ENCODE measurements around the gene ZNF221. TPM values are rescaled to one million over a fixed set of nuclear protein-coding genes. Genes with fewer than 3 reads are reported as not detected.

The ZNF221 gene
- total RNA-seq, 1 experiment from 2014 or later: 6.2 TPM

DNA sequence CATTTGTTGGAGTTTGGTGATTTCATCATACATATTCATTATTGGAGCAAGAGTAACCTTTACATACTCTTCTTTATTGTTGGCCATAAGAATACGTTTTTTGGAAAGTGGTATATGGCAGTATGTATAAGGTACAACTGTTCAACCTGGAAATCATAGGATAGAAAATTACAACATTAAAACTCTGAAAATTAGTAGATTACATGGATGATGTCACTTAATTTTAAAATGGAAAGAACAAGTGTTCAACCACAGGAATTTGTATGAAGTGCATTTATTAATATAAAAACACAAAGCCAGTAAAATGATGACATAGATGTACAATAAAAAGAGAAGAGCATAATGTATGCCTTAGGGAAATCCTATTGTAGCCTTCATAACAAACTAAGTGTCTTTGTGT is 25.7 kb downstream of the ZNF221 start:
- Histone ChIP-seq H3K4me1 (no peaks in the 10 kb centered on the region), H3K9me3 (peaks cover 30% of the 10 kb centered on the region), H3K36me3 (ENCODE audit: control insufficient read depth, insufficient read depth, low read length) (no peaks in the 10 kb centered on the region), H3K27me3 (replicated peaks; ENCODE audit: control insufficient read depth, insufficient read depth, low read length) (no peaks in the 10 kb centered on the region), H3K4me3 (ENCODE audit: low read depth, low read length) (no peak overlapping the region)
- TF ChIP-seq, protein P1, sequence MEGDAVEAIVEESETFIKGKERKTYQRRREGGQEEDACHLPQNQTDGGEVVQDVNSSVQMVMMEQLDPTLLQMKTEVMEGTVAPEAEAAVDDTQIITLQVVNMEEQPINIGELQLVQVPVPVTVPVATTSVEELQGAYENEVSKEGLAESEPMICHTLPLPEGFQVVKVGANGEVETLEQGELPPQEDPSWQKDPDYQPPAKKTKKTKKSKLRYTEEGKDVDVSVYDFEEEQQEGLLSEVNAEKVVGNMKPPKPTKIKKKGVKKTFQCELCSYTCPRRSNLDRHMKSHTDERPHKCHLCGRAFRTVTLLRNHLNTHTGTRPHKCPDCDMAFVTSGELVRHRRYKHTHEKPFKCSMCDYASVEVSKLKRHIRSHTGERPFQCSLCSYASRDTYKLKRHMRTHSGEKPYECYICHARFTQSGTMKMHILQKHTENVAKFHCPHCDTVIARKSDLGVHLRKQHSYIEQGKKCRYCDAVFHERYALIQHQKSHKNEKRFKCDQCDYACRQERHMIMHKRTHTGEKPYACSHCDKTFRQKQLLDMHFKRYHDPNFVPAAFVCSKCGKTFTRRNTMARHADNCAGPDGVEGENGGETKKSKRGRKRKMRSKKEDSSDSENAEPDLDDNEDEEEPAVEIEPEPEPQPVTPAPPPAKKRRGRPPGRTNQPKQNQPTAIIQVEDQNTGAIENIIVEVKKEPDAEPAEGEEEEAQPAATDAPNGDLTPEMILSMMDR (IDR thresholded peaks at IDR 0.05; ENCODE audit: insufficient read depth in 1 of 2, low read depth in 1 of 2, low read length in 1 of 2, severe bottlenecking in 1 of 2, unreplicated experiment in 1 of 2): no peak
- H3K27ac Mint-ChIP-seq (ENCODE audit: unreplicated experiment): no peak overlapping the region
- no peaks in the 10 kb centered on the region for H3K27me3 Mint-ChIP-seq (ENCODE audit: insufficient read depth, unreplicated experiment)
- BruUV-seq (replicated peaks): no TSS peak
- no peak overlapping the region for H3K4me3 Mint-ChIP-seq (ENCODE audit: unreplicated experiment)
- intact Hi-C loops (cut with micrococcal nuclease; ENCODE audit: unreplicated experiment): no loop called here
- H3K9me3 Mint-ChIP-seq (ENCODE audit: unreplicated experiment): peaks cover 34% of the 10 kb centered on the region
- H3K36me3 Mint-ChIP-seq (ENCODE audit: insufficient read depth, unreplicated experiment): peaks cover 8% of the 10 kb centered on the region
- H3K4me1 Mint-ChIP-seq (ENCODE audit: low read depth, unreplicated experiment): no peaks in the 10 kb centered on the region
- CTCF ChIA-PET: no interaction called here
- POLR2A ChIA-PET: no interaction called here
- no peak for DNase-seq

DNA sequence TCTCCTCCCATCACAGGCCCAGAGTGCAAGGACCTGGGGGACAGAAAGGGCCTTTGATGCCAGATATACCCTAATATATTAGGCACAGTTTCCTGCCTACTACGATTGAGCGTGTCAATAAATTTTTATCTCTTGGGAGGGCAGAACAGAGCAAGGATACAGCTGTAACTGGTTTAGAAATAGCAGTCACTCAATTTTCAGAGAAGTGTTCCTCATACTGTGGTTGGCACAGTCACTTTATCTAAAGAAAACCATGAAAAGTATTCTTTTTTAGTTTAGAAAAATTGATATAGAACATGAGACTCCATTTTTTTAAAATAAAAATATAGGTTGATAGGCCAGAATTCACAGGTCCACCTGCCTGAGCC is 32.5 kb downstream of the ZNF221 start:
- H3K36me3 Mint-ChIP-seq (ENCODE audit: insufficient read depth, unreplicated experiment): no peaks in the 10 kb centered on the region
- intact Hi-C loops (cut with micrococcal nuclease; ENCODE audit: unreplicated experiment): loop anchor here (5.0 to 10.0 kb wide), 2 partner anchors 46 to 181 kb away; partner anchors contain the start of genes ZNF226 and ZNF45
- H3K4me3 Mint-ChIP-seq (ENCODE audit: unreplicated experiment): peak overlapping the region; percentile 99
- TF ChIP-seq, protein P1 (IDR thresholded peaks at IDR 0.05; ENCODE audit: insufficient read depth in 1 of 2, low read depth in 1 of 2, low read length in 1 of 2, severe bottlenecking in 1 of 2, unreplicated experiment in 1 of 2): no peak
- Histone ChIP-seq H3K4me1 (no peaks in the 10 kb centered on the region), H3K4me3 (ENCODE audit: low read depth, low read length) (peak overlapping the region; percentile 98), H3K9me3 (no peaks in the 10 kb centered on the region), H3K36me3 (ENCODE audit: control insufficient read depth, insufficient read depth, low read length) (no peaks in the 10 kb centered on the region; the same call in 1 of the 2 replicates), H3K27me3 (replicated peaks; ENCODE audit: control insufficient read depth, insufficient read depth, low read length) (no peaks in the 10 kb centered on the region)
- peaks cover 4% of the 10 kb centered on the region for H3K9me3 Mint-ChIP-seq (ENCODE audit: unreplicated experiment)
- CTCF ChIA-PET: no interaction called here
- no peak for DNase-seq
- POLR2A ChIA-PET: no interaction called here
- BruUV-seq (replicated peaks): no TSS peak
- no peaks in the 10 kb centered on the region for H3K4me1 Mint-ChIP-seq (ENCODE audit: low read depth, unreplicated experiment)
- peak overlapping the region; percentile 95 for H3K27ac Mint-ChIP-seq (ENCODE audit: unreplicated experiment)
- H3K27me3 Mint-ChIP-seq (ENCODE audit: insufficient read depth, unreplicated experiment): no peaks in the 10 kb centered on the region

DNA sequence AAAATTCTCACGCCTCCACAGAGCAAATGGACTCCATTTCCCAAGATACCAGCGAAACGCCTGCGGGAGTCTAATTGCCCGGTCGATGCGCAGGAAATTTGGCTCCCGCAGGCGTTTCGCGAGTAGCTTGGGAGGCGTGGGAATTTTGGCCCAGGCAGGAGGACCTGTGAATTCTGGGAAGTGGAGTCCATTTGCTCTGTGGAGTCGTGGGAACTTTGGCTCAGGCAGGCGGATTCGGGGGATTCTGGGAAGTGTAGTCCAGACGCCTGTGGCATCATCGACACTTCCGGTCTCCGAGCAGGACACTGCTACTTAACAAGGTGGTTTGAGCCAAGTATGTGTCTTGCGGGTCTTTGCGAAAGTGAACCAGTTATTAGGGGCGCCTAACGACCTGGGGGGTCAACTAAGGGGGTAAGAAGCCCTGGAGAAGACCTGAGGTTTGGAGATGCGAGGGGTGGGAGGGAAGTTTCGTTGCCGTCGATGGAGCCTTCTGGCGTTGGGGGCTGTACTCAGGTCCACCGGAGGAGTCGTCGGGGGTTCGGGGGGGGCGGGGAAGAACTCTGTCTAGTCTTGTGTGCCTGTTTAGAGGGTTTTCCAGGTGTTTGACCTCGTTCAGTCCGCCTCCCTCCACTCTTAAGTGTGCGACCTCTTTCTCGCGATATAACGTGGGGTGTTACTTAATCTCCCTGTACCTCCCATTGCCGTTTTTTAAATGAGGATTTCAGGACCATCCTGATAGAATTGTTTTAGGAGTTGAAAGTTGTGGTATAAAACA is 33.1 kb downstream of the ZNF221 start, which contains the start of gene ZNF155:
ZNF155 (plus strand) TSS at position 277 of the 775 bp plus-strand sequence. CDS start 4,356 bp downstream, outside the sequence.
- intact Hi-C loops (cut with micrococcal nuclease; ENCODE audit: unreplicated experiment): loop anchor here (1.0 to 10.0 kb wide), 7 partner anchors 18 to 181 kb away; partner anchors contain the start of genes ZNF221, ZNF225, ZNF226 and ZNF230
- Mint-ChIP-seq H3K4me3 (ENCODE audit: unreplicated experiment) (peak within 1 kb of the TSS; percentile 99), H3K27ac (ENCODE audit: unreplicated experiment) (peak within 1 kb of the TSS; percentile 95), H3K4me1 (ENCODE audit: low read depth, unreplicated experiment) (no peaks in the 10 kb centered on the region), H3K36me3 (ENCODE audit: insufficient read depth, unreplicated experiment) (no peaks in the 10 kb centered on the region), H3K27me3 (ENCODE audit: insufficient read depth, unreplicated experiment) (no peaks in the 10 kb centered on the region), H3K9me3 (ENCODE audit: unreplicated experiment) (no peaks in the 10 kb centered on the region)
- ChIA-PET CTCF (no interaction called here), POLR2A (interaction anchor here (0.7 kb wide), 1 partner anchor 33 kb away, joined by 3 read pairs; the partner anchor contains the start of gene ZNF221)
- no TSS peak for BruUV-seq (replicated peaks)
- Histone ChIP-seq H3K9me3 (no peaks in the 10 kb centered on the region), H3K4me1 (no peaks in the 10 kb centered on the region), H3K4me3 (ENCODE audit: low read depth, low read length) (peak within 1 kb of the TSS; percentile 98), H3K27me3 (replicated peaks; ENCODE audit: control insufficient read depth, insufficient read depth, low read length) (no peaks in the 10 kb centered on the region), H3K36me3 (ENCODE audit: control insufficient read depth, insufficient read depth, low read length) (no peaks in the 10 kb centered on the region; the same call in 1 of the 2 replicates)
- TF ChIP-seq, protein P1 (IDR thresholded peaks at IDR 0.05; ENCODE audit: insufficient read depth in 1 of 2, low read depth in 1 of 2, low read length in 1 of 2, severe bottlenecking in 1 of 2, unreplicated experiment in 1 of 2): no peak
- DNase-seq: peak; percentile 92 to 96
